Inferior parietal cortex (tissue), 1 donor: Measurements from ENCODE around the gene ANKRD26.

Source experiments
- DNase-seq: peaks from one replicate; pipeline ENCODE4 v3.0.0-alpha.2; 2016; ENCODE audit errors: extremely low spot score

Gene ANKRD26

GRCh38 chr10:27020243-27020642 lies 80.1 kb downstream of the ANKRD26 start:
- DNase-seq: no peak

- DNase-seq: no peak
Observed at GRCh38 chr10:27019827-27020226, 80.5 kb downstream of the ANKRD26 start.

DNA sequence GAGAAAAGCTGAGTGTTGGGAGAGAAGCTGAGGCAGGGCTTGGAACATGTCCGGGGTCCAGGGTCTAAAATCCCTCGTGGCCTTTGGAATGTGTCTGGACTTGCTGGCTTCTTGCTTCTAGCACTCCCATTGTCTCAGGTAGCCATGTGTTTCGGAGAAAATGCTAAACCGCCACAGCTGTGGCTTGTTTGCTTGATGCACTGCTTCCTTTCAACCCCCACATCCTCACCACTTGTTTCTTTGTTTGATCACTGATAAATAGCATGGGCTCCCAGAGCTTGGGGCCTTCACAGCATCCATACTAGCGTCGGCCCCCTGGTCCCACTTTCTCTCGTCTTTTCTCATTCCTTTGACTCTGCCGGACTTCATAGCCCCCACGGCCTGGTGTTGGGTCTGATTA lies 102.7 kb downstream of the ANKRD26 start:
- DNase-seq: no peak

DNA sequence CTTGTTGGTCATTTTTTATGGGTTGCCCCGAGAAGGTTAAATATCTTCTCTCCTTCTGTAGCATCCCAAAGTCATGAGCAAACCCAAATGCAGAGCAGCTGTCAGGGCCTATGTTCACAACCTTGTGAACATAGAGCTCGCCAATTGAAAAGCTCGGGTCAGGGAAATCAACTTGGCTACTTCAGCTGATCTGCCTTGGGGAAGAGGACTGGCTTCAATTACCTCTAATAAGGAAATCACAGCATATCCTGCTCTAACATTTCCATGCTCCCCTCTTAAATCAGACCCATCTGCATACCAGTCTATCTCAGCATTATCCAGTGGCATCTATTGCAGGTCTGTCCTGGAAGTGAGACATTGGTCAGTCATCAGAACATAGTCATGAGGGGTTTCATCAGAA lies 105.6 kb downstream of the ANKRD26 start:
- no peak for DNase-seq

DNA sequence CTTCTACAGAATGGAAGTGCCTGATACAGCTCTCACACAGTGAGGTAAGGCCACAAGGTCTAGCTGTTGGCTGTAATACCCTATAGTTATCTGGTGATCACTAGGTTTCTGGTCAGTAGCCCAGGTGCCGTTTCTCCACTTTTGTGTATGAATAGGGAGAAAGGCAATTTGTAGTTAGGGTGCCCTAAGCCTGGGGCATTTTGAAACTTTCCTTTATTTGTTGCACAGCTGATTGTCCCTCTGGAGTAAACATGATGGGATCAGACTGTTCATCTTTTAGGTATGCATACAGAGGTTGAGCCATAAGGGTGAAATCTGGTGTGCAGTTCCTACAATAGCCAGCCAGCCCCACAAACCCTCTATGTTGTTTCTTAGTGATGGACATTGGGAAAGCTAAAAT lies 112.4 kb downstream of the ANKRD26 start:
- DNase-seq: no peak

GRCh38 chr10:26983156-26983555 lies 117.1 kb downstream of the ANKRD26 start:
- no peak for DNase-seq

GRCh38 chr10:26982058-26982457 lies 118.2 kb downstream of the ANKRD26 start:
- DNase-seq: no peak

DNA sequence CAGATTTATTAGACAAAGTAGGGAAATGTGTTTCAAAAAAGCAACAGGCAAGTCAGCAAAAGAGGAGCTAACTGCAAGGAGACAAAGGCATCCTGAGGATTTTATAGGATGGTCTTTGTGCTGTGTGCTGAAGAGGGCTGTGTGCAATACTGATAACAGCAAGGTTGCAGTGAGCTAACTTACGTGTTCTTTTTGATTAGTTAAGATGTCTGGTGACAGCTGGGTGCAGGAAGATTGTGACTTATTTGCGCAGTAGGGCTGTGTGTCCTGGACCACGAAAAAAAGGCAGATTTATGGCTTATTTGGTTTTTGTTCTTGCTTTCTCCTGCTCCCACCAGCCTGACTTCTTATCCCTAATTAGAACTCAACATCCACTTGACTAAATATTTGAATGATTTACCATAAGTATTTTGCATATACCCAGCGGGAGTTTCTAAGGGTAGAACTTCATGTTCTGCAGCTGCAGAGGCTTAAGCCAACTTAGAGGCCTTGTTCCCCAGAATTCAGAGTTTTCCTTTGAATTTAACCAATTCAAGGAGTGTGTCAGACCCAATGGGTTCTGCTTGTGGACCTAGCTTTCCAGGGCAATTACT lies 119.0 kb downstream of the ANKRD26 start:
- no peak for DNase-seq

GRCh38 chr10:26978519-26978918 lies 121.8 kb downstream of the ANKRD26 start:
- no peak for DNase-seq

DNA sequence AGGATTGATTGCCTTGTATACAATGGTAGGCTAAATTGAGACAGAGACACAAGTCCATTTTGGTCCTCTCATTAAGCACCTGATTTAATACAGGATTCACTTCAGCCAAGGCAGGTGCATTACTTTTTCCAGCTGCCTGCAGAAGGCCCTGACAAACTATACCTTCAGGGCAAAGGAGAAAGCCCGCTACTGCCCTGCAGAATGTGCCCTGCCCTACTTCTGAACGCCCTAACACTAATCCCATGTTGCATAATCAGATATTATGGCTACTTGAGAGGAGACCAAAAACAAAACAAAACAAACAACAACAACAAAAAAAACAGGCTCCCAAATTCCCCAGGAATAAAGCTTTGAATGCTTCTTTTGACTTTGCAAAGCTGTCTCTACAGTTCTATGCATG lies 122.7 kb downstream of the ANKRD26 start:
- DNase-seq: no peak

DNA sequence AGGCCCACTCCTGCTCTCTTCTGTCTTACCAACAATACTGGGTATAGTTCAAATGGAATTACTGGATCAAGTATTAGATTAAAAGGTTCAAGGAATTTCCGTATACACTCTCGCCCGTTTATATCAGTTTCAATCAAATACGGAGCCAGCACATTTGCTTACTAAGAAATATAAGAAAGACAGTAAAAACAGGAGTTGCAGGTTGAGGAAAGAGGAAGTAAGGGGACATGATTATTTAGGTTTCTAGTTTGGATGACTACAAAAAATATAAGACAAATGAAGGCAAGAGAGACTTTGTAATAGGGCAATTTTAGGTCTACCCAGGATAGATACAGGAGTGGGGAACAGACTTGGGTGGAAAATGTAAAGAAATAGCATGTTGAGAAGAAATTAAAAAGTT lies 129.6 kb downstream of the ANKRD26 start:
- no peak for DNase-seq

- no peak for DNase-seq
Observed at GRCh38 chr10:26969145-26969926, 131.0 kb downstream of the ANKRD26 start.

- no peak for DNase-seq
Observed at GRCh38 chr10:26962835-26963234, 137.5 kb downstream of the ANKRD26 start.

- no peak for DNase-seq
Observed at GRCh38 chr10:26960308-26960707, 140.0 kb downstream of the ANKRD26 start.

- no peak for DNase-seq
Observed at GRCh38 chr10:26959841-26960240, 140.5 kb downstream of the ANKRD26 start.
